HL-60 (cell line): ENCODE data around the gene GNS.

Experiments
- DNase-seq, 2 experiments: peaks; one replicate each; pipeline ENCODE4 v3.0.0-alpha.2; 2010 to 2020; ENCODE audit warnings: low read depth in 1 of 2, low spot score in 1 of 2
- H3K27ac ChIP-seq: fragments of 250-450 bp; sonication (Bioruptor Pico); replicated peaks from 2 replicates; pipeline ENCODE4 v1.5.1; 2020; ENCODE audit warnings: mild to moderate bottlenecking, moderate library complexity
- H3K27me3 ChIP-seq: fragments of 250-450 bp; sonication (Bioruptor Pico); 2 replicates; pipeline ENCODE4 v1.5.1; 2021; ENCODE audit warnings: mild to moderate bottlenecking, moderate library complexity; ENCODE audit not compliant: insufficient read depth, poor library complexity, severe bottlenecking
- H3K4me3 ChIP-seq: replicated peaks from 2 replicates; pipeline ENCODE4 v1.5.1; 2011; ENCODE audit warnings: mild to moderate bottlenecking, control low read depth, low read length; ENCODE audit not compliant: insufficient read depth
- CTCF ChIP-seq: IDR thresholded peaks from one replicate; pipeline ENCODE4 v1.5.1; 2011; ENCODE audit warnings: low read length, control low read depth, inconsistent platforms; ENCODE audit not compliant: insufficient read depth
- GABPA ChIP-seq: IDR thresholded peaks from 2 replicates; pipeline ENCODE4 v1.6.1; 2012; ENCODE audit warnings: low read depth
- POLR2AphosphoS5 ChIP-seq: IDR thresholded peaks from 2 replicates; pipeline ENCODE4 v1.6.1; 2012; ENCODE audit warnings: low read depth
- REST ChIP-seq: IDR thresholded peaks from 2 replicates; pipeline ENCODE4 v1.6.1; 2012; ENCODE audit warnings: low read depth; ENCODE audit not compliant: insufficient replicate concordance
- SPI1 ChIP-seq: IDR thresholded peaks from 2 replicates; pipeline ENCODE4 v1.6.1; 2012; ENCODE audit warnings: low read depth, mild to moderate bottlenecking, borderline replicate concordance

GNS gene

GRCh38 chr12:64675795-64676194 is 83.4 kb downstream of the GNS start:
- no peak overlapping the region for H3K4me3 ChIP-seq
- DNase-seq: no peak
- TF ChIP-seq CTCF: no peak
- TF ChIP-seq SPI1: no peak
- no peak for TF ChIP-seq REST
- TF ChIP-seq POLR2AphosphoS5: no peak
- TF ChIP-seq GABPA: no peak
- H3K27me3 ChIP-seq: no peaks in the 10 kb centered on the region
- no peak overlapping the region for H3K27ac ChIP-seq

- TF ChIP-seq REST: no peak
- no peak for TF ChIP-seq GABPA
- no peak for TF ChIP-seq POLR2AphosphoS5
- no peak for TF ChIP-seq SPI1
- no peak for TF ChIP-seq CTCF
- Histone ChIP-seq H3K27ac (no peak overlapping the region), H3K27me3 (no peaks in the 10 kb centered on the region), H3K4me3 (no peak overlapping the region)
- DNase-seq: no peak
Observed at GRCh38 chr12:64674367-64674922, 84.8 kb downstream of the GNS start.

GRCh38 chr12:64673490-64674169 is 85.6 kb downstream of the GNS start:
- TF ChIP-seq POLR2AphosphoS5: no peak
- TF ChIP-seq GABPA: no peak
- no peak for TF ChIP-seq SPI1
- TF ChIP-seq CTCF: no peak
- TF ChIP-seq REST: no peak
- no peak for DNase-seq
- H3K4me3 ChIP-seq: no peak overlapping the region
- no peaks in the 10 kb centered on the region for H3K27me3 ChIP-seq
- H3K27ac ChIP-seq: no peak overlapping the region
